IPS-NIHi11 (cell line): ENCODE results near the gene ZIC1.
A peak's percentile ranks its signal among the peaks of the same experiment; 100 is the strongest.

Experiments used
- DNase-seq: peaks from one replicate; pipeline ENCODE4 v3.0.0; 2012; ENCODE audit warnings: mixed read lengths, low spot score

The ZIC1 gene

GRCh38 chr3:147409143-147410115, at the start of gene ZIC1:
ZIC1 (plus strand) TSS chr3:147409365; CDS start chr3:147410113, 748 bp downstream.
- DNase-seq: peak; percentile 77

- no peak for DNase-seq
These were observed 49.1 kb upstream of the ZIC1 start for GRCh38 chr3:147360051-147360439.

- DNase-seq: peak; percentile 70
These were observed 48.3 kb upstream of the ZIC1 start for GRCh38 chr3:147360646-147361453.

GRCh38 chr3:147361454-147362420, 47.4 kb upstream of the ZIC1 start:
- peak; percentile 63 for DNase-seq

- no peak for DNase-seq
These were observed 44.4 kb upstream of the ZIC1 start for GRCh38 chr3:147364771-147365170.

GRCh38 chr3:147365196-147366115, 43.7 kb upstream of the ZIC1 start:
- no peak for DNase-seq

GRCh38 chr3:147367676-147368075, 41.5 kb upstream of the ZIC1 start:
- no peak for DNase-seq

- DNase-seq: no peak
These were observed 41.0 kb upstream of the ZIC1 start for GRCh38 chr3:147368151-147368550.

- no peak for DNase-seq
These were observed 40.5 kb upstream of the ZIC1 start for GRCh38 chr3:147368561-147369221.

- DNase-seq: no peak
These were observed 39.9 kb upstream of the ZIC1 start for GRCh38 chr3:147369231-147369630.

- no peak for DNase-seq
These were observed 39.5 kb upstream of the ZIC1 start for GRCh38 chr3:147369661-147370123.

GRCh38 chr3:147370349-147370748, 38.8 kb upstream of the ZIC1 start:
- no peak for DNase-seq

GRCh38 chr3:147371140-147371539, 38.0 kb upstream of the ZIC1 start:
- DNase-seq: no peak

- no peak for DNase-seq
These were observed 37.3 kb upstream of the ZIC1 start for GRCh38 chr3:147371771-147372340.

GRCh38 chr3:147372525-147373027, 36.6 kb upstream of the ZIC1 start:
- no peak for DNase-seq

- no peak for DNase-seq
These were observed 35.9 kb upstream of the ZIC1 start for GRCh38 chr3:147373301-147373700.

GRCh38 chr3:147377412-147378367, 31.5 kb upstream of the ZIC1 start:
- DNase-seq: peak; percentile 66

GRCh38 chr3:147379651-147380050, 29.5 kb upstream of the ZIC1 start:
- no peak for DNase-seq
